ENCODE data around the gene ZNF726. TPM values are rescaled to one million over a fixed set of nuclear protein-coding genes. Genes with fewer than 3 reads are reported as not detected.
"Not testable (repeated sequence)": the region's sequence is repeated elsewhere in the genome, so short reads cannot be mapped to it uniquely, and the experiment has no call there.

The ZNF726 gene
- total RNA-seq, 2 donors from 2014 or later, result 1.8 to 2.0 TPM

DNA sequence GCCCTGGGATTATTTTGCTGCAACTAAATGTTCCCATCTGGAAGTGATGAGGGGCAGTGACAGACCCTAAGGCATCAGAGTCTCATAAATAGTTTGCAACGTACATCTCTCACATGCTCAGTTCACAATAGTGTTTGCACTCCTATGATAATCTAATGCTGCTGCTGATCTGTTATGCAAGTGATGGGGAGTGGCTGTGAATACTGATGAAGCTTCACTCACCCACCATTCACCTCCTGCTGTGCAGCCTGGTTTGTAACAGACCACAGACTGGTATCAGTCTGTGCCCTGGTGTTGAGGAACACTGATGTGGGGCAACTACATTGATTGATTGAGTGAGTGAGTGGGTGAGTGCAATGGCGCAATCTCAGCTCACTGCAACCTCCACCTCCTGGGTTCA is 54.9 kb downstream of the ZNF726 start:
- Histone ChIP-seq H3K27me3 (peaks cover 0 to 4% of the 10 kb centered on the region in 2 donors), H3K27ac (no peak overlapping the region), H3K4me1 (peaks cover 4% of the 10 kb centered on the region), H3K4me3 (no peak overlapping the region), H3K9me3 (no peaks in the 10 kb centered on the region), H3K36me3 (replicated peaks in 1 of 2; ENCODE audit: insufficient read depth in 1 of 2, low read depth in 2 of 2) (no peaks in the 10 kb centered on the region)
- WGBS, 2 donors, result 59 to 65% methylated on average over 2 of the region's 2 CpGs
- DNase-seq (no peak), ATAC-seq (no peak)
- TF ChIP-seq, protein P1, sequence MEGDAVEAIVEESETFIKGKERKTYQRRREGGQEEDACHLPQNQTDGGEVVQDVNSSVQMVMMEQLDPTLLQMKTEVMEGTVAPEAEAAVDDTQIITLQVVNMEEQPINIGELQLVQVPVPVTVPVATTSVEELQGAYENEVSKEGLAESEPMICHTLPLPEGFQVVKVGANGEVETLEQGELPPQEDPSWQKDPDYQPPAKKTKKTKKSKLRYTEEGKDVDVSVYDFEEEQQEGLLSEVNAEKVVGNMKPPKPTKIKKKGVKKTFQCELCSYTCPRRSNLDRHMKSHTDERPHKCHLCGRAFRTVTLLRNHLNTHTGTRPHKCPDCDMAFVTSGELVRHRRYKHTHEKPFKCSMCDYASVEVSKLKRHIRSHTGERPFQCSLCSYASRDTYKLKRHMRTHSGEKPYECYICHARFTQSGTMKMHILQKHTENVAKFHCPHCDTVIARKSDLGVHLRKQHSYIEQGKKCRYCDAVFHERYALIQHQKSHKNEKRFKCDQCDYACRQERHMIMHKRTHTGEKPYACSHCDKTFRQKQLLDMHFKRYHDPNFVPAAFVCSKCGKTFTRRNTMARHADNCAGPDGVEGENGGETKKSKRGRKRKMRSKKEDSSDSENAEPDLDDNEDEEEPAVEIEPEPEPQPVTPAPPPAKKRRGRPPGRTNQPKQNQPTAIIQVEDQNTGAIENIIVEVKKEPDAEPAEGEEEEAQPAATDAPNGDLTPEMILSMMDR (IDR thresholded peaks at IDR 0.05), result no peak
- no peak for TF ChIP-seq POLR2A (IDR thresholded peaks at IDR 0.05)
- intact Hi-C loops (cut with DNase I), result loop anchor here (5.0 kb wide), 1 partner anchor 97 kb away; no protein-coding TSS in a partner anchor

DNA sequence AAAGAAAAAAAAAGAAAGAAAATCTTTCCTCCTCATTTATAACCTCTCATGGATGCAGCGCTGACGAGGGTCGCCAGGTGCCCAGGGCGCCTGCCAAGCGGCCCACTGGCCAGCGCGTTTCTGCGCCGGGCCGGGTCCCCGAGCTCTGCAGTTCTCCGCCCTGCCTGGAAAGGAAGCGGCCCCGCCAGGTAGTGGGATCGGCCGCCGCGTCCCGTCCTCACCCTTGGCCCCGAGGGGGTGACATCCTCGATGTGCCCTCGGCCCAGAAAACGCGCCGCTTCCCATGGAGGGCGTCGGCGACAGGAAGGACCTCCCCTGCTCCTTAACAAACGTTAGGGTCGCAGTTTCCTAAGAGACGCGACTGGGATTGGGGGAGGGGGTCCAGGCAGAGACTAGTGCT is 56.9 kb downstream of the ZNF726 start:
- peaks cover 4% of the 10 kb centered on the region for H3K4me1 ChIP-seq
- intact Hi-C loops (cut with DNase I), result no loop called here
- no peak overlapping the region for H3K4me3 ChIP-seq
- no peaks in the 10 kb centered on the region for H3K36me3 ChIP-seq (replicated peaks in 1 of 2; ENCODE audit: insufficient read depth in 1 of 2, low read depth in 2 of 2)
- H3K27me3 ChIP-seq, result peaks cover 0 to 4% of the 10 kb centered on the region in 2 donors
- TF ChIP-seq, protein P1 (IDR thresholded peaks at IDR 0.05), result no peak
- TF ChIP-seq POLR2A (IDR thresholded peaks at IDR 0.05), result no peak
- H3K9me3 ChIP-seq, result no peaks in the 10 kb centered on the region
- no peak overlapping the region for H3K27ac ChIP-seq
- WGBS, 2 donors, result 0 to 3% methylated on average over 27 to 31 of the region's 32 CpGs
- DNase-seq (no peak), ATAC-seq (no peak)

DNA sequence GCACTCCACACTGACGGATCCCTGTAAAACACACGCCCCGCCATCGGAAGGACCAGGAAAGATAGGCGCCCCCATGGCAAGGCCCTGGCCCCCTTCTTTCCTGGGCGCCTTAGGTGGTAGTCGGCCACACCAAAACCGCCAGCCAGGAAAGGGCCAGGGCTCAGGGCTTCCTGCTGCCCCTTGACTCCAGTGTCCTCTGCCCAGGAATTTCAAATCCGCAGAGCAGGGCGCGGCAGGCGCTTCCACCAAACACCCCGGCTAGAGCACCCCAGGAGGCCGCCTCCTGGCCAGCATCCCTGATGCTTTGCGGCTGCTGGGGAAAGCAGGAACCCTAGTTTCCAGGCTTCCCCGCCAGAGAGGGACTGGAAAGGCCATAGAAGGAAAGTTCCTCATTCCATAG is 57.5 kb downstream of the ZNF726 start:
- 14 to 23% methylated on average over 9 to 16 of the region's 16 CpGs for WGBS, 2 donors
- Histone ChIP-seq H3K9me3 (no peaks in the 10 kb centered on the region), H3K36me3 (replicated peaks in 1 of 2; ENCODE audit: insufficient read depth in 1 of 2, low read depth in 2 of 2) (no peaks in the 10 kb centered on the region), H3K4me3 (no peak overlapping the region), H3K4me1 (peaks cover 4% of the 10 kb centered on the region), H3K27me3 (peaks cover 0 to 4% of the 10 kb centered on the region in 2 donors), H3K27ac (no peak overlapping the region)
- TF ChIP-seq, protein P1 (IDR thresholded peaks at IDR 0.05), result no peak
- TF ChIP-seq POLR2A (IDR thresholded peaks at IDR 0.05), result no peak
- DNase-seq, result no peak
- intact Hi-C loops (cut with DNase I), result no loop called here
- no peak for ATAC-seq

DNA sequence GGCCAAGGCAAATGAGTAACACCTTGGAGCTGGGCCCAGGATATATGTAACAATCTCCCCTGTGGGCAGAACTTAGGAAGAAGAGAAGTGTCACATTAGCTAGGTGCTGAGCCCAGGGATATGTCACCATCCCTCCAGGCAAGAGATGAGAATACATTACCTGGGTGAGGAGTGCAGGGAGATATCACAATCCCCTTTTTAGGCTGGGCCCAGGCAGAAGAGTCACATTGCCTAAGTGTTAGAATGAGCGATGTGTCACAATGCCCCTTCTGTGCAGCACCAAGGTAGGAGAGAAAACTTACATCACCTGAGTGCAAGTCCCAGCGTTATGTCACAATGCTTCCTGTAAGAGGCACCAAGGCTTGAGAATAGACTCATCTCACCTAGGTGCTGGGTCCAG is 60.3 kb downstream of the ZNF726 start:
- intact Hi-C loops (cut with DNase I), result no loop called here
- H3K9me3 ChIP-seq, result no peaks in the 10 kb centered on the region
- H3K27ac ChIP-seq, result no peak overlapping the region
- ATAC-seq, result no peak
- peaks cover 4% of the 10 kb centered on the region for H3K4me1 ChIP-seq
- H3K4me3 ChIP-seq, result no peak overlapping the region
- TF ChIP-seq, protein P1 (IDR thresholded peaks at IDR 0.05), result no peak
- no peak for TF ChIP-seq POLR2A (IDR thresholded peaks at IDR 0.05)
- DNase-seq, result no peak
- no peaks in the 10 kb centered on the region for H3K36me3 ChIP-seq (replicated peaks in 1 of 2; ENCODE audit: insufficient read depth in 1 of 2, low read depth in 2 of 2)
- H3K27me3 ChIP-seq, result peaks cover 0 to 4% of the 10 kb centered on the region in 2 donors
- 69 to 94% methylated on average over 2 of the region's 2 CpGs for WGBS, 2 donors

DNA sequence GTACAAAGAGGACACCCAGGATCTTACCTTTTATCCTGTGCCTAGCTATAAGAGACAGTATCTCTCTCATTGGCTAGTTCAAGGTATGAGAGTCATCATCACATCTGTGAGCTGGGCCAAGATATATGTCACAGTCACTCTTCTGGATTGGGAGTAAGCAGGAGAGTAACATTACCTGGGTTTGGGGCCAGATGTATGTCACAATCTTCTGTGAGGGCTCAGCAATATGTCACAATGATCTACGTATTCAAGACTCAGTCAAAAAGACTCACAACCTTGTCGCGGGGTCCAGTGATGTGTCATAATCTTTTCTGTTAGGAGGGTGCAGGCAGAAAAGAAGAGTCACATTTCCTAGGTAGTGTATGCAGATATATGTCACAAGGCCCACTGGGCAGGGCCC is 61.9 kb downstream of the ZNF726 start:
- H3K36me3 ChIP-seq (replicated peaks in 1 of 2; ENCODE audit: insufficient read depth in 1 of 2, low read depth in 2 of 2); ATAC-seq; H3K4me3 ChIP-seq; intact Hi-C loops (cut with DNase I); H3K9me3 ChIP-seq; H3K27ac ChIP-seq; H3K4me1 ChIP-seq; H3K27me3 ChIP-seq; DNase-seq: not testable (repeated sequence)
- WGBS, 2 donors, result 88 to 100% methylated on average over 3 of the region's 3 CpGs

DNA sequence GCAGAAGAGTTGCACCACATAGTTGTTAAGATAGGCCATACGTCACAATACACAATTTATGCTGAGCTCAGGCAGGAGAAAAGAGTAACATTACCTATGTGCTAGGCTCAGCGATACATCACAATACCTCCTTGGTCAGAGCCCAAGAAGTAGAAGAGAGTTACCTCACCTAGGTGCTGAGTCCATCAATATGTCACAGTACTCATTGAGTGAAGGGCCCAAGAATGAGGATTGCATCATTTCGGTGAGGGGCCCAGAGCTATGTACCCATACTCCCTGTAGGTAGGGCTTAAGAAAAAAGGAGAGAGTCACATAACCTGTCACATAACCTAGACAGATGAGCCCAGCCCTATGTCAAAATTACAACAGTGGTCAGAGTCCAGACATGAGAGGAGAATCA is 62.6 kb downstream of the ZNF726 start:
- H3K9me3 ChIP-seq; H3K27ac ChIP-seq; H3K4me3 ChIP-seq; ATAC-seq; intact Hi-C loops (cut with DNase I); H3K27me3 ChIP-seq; H3K4me1 ChIP-seq; DNase-seq; H3K36me3 ChIP-seq (replicated peaks in 1 of 2; ENCODE audit: insufficient read depth in 1 of 2, low read depth in 2 of 2): not testable (repeated sequence)
- 71 to 78% methylated on average over 3 of the region's 3 CpGs for WGBS, 2 donors
